Measurements from ENCODE around the gene AKNA. TPM values are rescaled to one million over a fixed set of nuclear protein-coding genes. Genes with fewer than 3 reads are reported as not detected.

AKNA gene
- total RNA-seq, 1 donor from 2014 or later, result 6.3 TPM

- no peak overlapping the region for H3K27ac ChIP-seq (replicated peaks)
- H3K36me3 ChIP-seq, result no peaks in the 10 kb centered on the region
- intact Hi-C loops (cut with micrococcal nuclease), result no loop called here
- no peaks in the 10 kb centered on the region for H3K4me1 ChIP-seq
- peaks cover 31% of the 10 kb centered on the region for H3K27me3 ChIP-seq (ENCODE audit: low read depth)
- TF ChIP-seq, protein P1, sequence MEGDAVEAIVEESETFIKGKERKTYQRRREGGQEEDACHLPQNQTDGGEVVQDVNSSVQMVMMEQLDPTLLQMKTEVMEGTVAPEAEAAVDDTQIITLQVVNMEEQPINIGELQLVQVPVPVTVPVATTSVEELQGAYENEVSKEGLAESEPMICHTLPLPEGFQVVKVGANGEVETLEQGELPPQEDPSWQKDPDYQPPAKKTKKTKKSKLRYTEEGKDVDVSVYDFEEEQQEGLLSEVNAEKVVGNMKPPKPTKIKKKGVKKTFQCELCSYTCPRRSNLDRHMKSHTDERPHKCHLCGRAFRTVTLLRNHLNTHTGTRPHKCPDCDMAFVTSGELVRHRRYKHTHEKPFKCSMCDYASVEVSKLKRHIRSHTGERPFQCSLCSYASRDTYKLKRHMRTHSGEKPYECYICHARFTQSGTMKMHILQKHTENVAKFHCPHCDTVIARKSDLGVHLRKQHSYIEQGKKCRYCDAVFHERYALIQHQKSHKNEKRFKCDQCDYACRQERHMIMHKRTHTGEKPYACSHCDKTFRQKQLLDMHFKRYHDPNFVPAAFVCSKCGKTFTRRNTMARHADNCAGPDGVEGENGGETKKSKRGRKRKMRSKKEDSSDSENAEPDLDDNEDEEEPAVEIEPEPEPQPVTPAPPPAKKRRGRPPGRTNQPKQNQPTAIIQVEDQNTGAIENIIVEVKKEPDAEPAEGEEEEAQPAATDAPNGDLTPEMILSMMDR (IDR thresholded peaks at IDR 0.05; ENCODE audit: borderline replicate concordance), result no peak
- DNase-seq, result no peak
- H3K9me3 ChIP-seq (replicated peaks), result peaks cover 6% of the 10 kb centered on the region
- H3K4me3 ChIP-seq, result no peak overlapping the region
Observed at GRCh38 chr9:114316605-114317230, 71.1 kb downstream of the AKNA start.

DNA sequence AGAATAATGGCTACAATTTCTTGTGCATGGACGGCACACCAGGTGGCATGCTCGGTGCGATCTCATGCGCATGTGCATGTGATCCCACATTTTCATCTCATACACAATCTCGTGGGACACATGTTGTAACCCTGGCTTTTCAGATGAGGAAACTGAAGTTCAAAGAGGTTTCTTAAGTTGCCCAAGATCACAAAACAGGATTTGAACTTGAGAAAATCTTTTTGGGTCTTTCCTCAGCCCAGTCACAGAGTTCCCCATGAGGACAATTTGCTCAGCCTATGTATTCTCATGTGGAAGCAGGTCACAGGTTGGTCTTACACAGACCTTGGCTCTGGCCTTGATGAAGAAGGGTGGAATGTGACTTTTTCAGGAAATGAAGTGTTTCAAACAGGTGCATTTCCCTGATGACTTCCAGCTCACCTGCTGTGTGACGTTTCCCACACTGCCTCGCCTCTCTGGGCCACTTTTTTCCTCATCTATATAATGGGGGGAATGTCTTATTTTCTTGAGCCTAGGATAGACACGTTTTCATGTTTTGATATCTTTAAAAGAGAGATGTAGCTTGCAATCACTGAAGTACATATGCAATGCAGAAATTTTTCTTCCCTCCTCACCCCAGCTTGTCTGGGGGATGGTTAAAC is 71.9 kb downstream of the AKNA start:
- TF ChIP-seq, protein P1 (IDR thresholded peaks at IDR 0.05; ENCODE audit: borderline replicate concordance), result no peak
- H3K4me3 ChIP-seq, result no peak overlapping the region
- peaks cover under 1% of the 10 kb centered on the region for H3K36me3 ChIP-seq

DNA sequence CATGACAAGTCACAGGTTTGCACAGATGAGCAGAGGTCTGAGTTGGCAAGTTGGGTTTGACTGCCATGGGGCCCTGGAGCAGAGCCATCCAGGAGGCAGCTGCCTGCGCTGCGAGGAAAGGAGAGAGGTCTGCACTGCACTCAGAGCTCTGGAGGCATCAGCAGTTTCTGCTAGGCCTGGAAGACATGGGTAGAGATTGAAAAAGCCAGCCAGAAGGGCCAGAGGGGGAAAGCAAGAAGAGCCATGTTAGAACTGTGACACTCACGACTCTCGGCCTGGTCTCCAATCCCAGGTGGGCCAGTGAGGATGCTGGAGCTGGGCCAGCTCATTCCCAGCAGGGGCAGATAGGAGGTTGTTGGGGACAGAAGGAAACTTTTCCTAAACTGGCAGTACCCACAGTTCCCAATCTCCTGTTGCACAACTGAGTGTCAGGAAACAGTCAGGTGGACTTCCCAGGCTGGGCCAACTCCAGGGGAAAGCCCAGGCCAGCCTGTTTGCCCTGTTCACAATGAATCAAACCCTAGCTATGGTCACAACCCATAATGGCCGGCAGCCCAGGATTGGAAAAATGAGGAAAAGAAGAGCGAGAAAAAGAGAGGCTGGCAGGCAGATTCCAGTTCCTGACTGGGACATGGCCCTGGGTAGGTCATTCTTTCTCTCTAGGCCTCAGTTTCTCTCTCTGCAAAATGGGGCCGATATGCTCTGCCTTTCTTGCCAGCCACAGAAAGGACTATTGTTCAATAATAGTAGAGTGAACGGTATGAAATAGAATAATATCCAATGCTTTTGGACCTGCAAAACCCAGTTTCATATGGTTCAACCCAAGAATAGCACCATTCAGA is 72.7 kb downstream of the AKNA start:
- peaks cover 6% of the 10 kb centered on the region for H3K9me3 ChIP-seq (replicated peaks)
- H3K4me3 ChIP-seq, result no peak overlapping the region
- intact Hi-C loops (cut with micrococcal nuclease), result no loop called here
- TF ChIP-seq, protein P1 (IDR thresholded peaks at IDR 0.05; ENCODE audit: borderline replicate concordance), result no peak
- H3K27ac ChIP-seq (replicated peaks), result no peak overlapping the region
- H3K4me1 ChIP-seq, result no peaks in the 10 kb centered on the region
- peaks cover 5% of the 10 kb centered on the region for H3K36me3 ChIP-seq
- H3K27me3 ChIP-seq (ENCODE audit: low read depth), result peaks cover 15% of the 10 kb centered on the region
- DNase-seq, result no peak

More for the DNA sequence above, 71.9 kb downstream of the AKNA start:
- intact Hi-C loops (cut with micrococcal nuclease), result no loop called here
- Histone ChIP-seq H3K9me3 (replicated peaks) (peaks cover 6% of the 10 kb centered on the region), H3K27me3 (ENCODE audit: low read depth) (peaks cover 22% of the 10 kb centered on the region), H3K4me1 (no peaks in the 10 kb centered on the region), H3K27ac (replicated peaks) (no peak overlapping the region)
- no peak for DNase-seq

DNA sequence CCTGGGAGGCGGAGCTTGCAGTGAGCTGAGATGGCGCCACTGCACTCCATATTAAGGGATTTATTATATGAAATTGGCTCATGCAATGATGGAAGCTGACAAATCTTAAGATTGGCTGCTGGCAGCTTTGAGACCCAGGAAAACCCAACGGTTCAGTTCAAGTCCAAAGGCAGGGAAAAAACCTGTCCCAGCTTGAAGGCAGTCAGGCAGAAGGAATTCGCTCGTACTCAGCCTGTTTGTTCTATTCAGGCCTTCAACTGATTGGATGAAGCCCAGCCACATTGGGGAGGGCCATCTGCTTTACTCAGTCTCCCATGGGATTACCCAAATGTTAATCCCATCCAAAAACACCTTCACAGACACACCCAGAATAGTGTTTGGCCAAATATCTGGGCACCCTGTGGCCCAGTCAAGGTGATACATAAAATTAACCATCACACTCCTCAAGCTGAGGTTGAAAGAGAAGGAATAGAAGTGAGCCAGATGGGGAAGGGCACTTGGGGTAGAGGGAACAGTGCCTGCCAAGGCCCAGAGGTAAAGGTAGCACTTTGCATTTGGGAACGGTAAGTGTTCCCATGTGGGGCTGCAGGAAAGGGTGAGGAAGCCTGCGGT is 73.4 kb downstream of the AKNA start:
- DNase-seq, result no peak
- H3K9me3 ChIP-seq (replicated peaks), result peaks cover 6% of the 10 kb centered on the region
- H3K27ac ChIP-seq (replicated peaks), result no peak overlapping the region
- H3K36me3 ChIP-seq, result peaks cover 5% of the 10 kb centered on the region
- peaks cover 9% of the 10 kb centered on the region for H3K27me3 ChIP-seq (ENCODE audit: low read depth)
- no peaks in the 10 kb centered on the region for H3K4me1 ChIP-seq
- TF ChIP-seq, protein P1 (IDR thresholded peaks at IDR 0.05; ENCODE audit: borderline replicate concordance), result no peak
- intact Hi-C loops (cut with micrococcal nuclease), result no loop called here
- H3K4me3 ChIP-seq, result no peak overlapping the region

DNA sequence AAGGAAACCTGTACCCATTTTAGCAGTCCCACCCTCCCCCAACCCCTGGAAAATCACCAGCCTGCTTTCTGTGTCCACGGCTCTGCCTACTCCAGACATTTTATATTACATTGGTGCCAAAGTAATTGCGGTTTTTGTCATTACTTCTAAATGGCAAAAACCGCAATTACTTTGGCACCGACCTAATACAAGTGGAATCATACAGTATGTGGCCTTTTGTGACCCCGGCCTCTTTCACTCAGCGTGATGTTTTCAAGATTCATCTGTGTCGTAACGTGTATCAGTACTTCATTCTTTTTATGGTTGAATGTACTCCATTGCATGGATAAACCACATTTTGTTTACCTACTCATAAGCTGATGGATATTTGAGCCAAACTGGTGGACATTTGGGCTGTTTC is 74.6 kb downstream of the AKNA start:
- H3K36me3 ChIP-seq, result peaks cover 5% of the 10 kb centered on the region
- intact Hi-C loops (cut with micrococcal nuclease), result no loop called here
- H3K4me3 ChIP-seq, result no peak overlapping the region
- TF ChIP-seq, protein P1 (IDR thresholded peaks at IDR 0.05; ENCODE audit: borderline replicate concordance), result no peak
- no peak overlapping the region for H3K27ac ChIP-seq (replicated peaks)
- H3K4me1 ChIP-seq, result no peaks in the 10 kb centered on the region
- DNase-seq, result no peak
- peaks cover 4% of the 10 kb centered on the region for H3K27me3 ChIP-seq (ENCODE audit: low read depth)
- H3K9me3 ChIP-seq (replicated peaks), result peaks cover 6% of the 10 kb centered on the region
